Activated B cell treated with CpG ODN at 0.5 μM for 24 hours (primary cell): ENCODE results near the gene SLC22A12. TPM values are rescaled to one million over a fixed set of nuclear protein-coding genes. Genes with fewer than 3 reads are reported as not detected.
A peak's percentile ranks its signal among the peaks of the same experiment; 100 is the strongest.

Experiments
- ATAC-seq: fragments of 200-7000 bp; cut with Tn5 transposase; one replicate; pipeline ENCODE4 v1.10.0; 2021; ENCODE audit warnings: low read depth, mild to moderate bottlenecking, moderate library complexity
- CTCF ChIA-PET: fragments of 350-600 bp; sonication (Branson Sonifier 250); formaldehyde crosslinking; loops from one replicate; lab custom pipeline; 2021; ENCODE audit warnings: antibody characterized with exemption; lab: Charles Lee
- POLR2A ChIA-PET: fragments of 350-600 bp; sonication (Branson Sonifier 250); formaldehyde crosslinking; loops from one replicate; lab custom pipeline; 2021; ENCODE audit warnings: antibody characterized with exemption; lab: Charles Lee
- DNase-seq: peaks from one replicate; pipeline ENCODE4 v3.0.0; 2022
- H3K27ac Mint-ChIP-seq: one replicate; pipeline ENCODE4 v1.8.0; 2020; ENCODE audit warnings: mixed read lengths
- H3K27me3 Mint-ChIP-seq: one replicate; pipeline ENCODE4 v1.8.0; 2021; ENCODE audit warnings: mixed read lengths
- H3K36me3 Mint-ChIP-seq: one replicate; pipeline ENCODE4 v1.8.0; 2021; ENCODE audit warnings: low read depth, mixed read lengths
- H3K4me1 Mint-ChIP-seq: one replicate; pipeline ENCODE4 v1.8.0; 2021; ENCODE audit warnings: mixed read lengths
- H3K4me3 Mint-ChIP-seq: one replicate; pipeline ENCODE4 v1.8.0; 2020; ENCODE audit warnings: mild to moderate bottlenecking, mixed read lengths
- H3K9me3 Mint-ChIP-seq: one replicate; pipeline ENCODE4 v1.8.0; 2020; ENCODE audit warnings: mixed read lengths
- intact Hi-C: fragments of 100-400 bp; cut with micrococcal nuclease; formaldehyde crosslinking; loops from one replicate; pipeline ENCODE4 v1.15.1; 2024
- total RNA-seq: library from RNA; stranded (reverse); gene quantifications from 2 replicates; pipeline ENCODE4 v1.2.3, GENCODE V29; 2022
- TF ChIP-seq, protein P1 (sequence below): fragments of 200-600 bp; IDR thresholded peaks from one replicate; pipeline ENCODE4 v1.8.0; 2022; ENCODE audit warnings: antibody characterized with exemption, mild to moderate bottlenecking

Gene SLC22A12
- total RNA-seq, 1 donor from 2014 or later, result not detected

DNA sequence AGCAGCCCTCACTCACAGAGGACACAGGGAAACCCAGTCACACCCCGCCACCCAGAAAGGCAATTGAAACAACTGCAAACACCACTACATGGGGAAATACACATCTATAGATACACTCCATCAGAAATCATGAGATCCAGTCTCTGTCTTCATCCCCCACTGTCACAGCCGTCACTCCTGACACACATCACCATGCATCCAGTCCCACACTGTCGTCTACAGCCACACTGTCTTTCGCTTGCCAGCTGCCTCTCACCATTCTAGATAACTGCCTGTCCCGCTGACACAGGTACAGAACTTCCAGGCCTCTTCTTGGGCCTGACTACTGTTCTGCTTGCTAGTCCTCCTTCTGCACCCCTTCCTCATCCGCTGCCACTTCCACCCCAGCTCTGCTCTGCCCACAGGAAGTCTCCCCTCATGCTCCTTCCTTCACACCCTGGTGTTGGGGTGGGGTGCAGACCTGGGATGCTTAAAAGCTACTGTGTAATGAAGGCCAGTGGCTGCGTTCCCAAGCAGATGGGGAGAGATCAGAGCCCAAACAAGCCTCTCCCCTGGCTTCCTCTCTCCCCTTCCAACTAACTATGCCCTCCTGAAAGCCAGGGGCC, 42.6 kb downstream of the SLC22A12 start:
- Mint-ChIP-seq H3K4me3 (no peak overlapping the region), H3K27ac (no peak overlapping the region), H3K9me3 (no peaks in the 10 kb centered on the region), H3K4me1 (peaks cover 22% of the 10 kb centered on the region), H3K27me3 (peaks cover 19% of the 10 kb centered on the region), H3K36me3 (no peaks in the 10 kb centered on the region)
- DNase-seq (no peak), ATAC-seq (no peak)
- intact Hi-C loops, result no loop called here
- ChIA-PET POLR2A (no interaction called here), CTCF (interaction anchor here (1.0 kb wide), 1 partner anchor 17 kb away, joined by 3 read pairs; no protein-coding TSS in a partner anchor)
- TF ChIP-seq, protein P1, sequence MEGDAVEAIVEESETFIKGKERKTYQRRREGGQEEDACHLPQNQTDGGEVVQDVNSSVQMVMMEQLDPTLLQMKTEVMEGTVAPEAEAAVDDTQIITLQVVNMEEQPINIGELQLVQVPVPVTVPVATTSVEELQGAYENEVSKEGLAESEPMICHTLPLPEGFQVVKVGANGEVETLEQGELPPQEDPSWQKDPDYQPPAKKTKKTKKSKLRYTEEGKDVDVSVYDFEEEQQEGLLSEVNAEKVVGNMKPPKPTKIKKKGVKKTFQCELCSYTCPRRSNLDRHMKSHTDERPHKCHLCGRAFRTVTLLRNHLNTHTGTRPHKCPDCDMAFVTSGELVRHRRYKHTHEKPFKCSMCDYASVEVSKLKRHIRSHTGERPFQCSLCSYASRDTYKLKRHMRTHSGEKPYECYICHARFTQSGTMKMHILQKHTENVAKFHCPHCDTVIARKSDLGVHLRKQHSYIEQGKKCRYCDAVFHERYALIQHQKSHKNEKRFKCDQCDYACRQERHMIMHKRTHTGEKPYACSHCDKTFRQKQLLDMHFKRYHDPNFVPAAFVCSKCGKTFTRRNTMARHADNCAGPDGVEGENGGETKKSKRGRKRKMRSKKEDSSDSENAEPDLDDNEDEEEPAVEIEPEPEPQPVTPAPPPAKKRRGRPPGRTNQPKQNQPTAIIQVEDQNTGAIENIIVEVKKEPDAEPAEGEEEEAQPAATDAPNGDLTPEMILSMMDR, result no peak

DNA sequence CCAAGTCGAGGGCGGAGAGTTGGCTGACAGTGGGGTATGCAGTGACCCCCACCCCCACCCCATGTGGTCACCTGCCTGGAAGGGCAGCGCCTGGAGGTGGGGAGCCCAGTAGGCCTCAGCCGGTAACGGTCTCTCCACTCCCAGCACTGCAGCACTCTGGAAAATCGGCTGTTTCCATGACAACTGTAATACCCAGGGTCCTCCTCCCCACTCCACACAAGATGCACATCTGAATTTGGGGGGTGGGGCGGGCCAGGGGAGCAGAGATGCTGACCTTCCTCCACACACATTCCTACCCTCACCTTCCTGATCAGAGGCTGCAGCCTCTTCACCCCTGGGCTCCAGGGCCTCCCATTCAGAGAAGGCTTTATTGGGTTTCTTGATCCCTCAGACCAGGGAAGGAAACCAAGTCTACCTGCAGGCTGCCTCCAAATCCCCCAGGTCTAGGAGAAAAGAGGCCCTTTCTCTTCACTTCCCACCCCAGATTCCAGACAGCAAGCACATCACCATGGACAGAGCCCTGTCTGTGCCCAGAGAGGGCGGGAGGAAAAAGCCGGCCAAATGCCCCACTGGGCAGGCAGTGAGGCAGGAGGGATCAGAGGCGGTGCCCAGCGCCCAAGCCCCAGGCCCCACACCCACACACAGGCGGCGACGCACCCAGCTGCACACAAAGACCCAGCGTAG, 46.5 kb downstream of the SLC22A12 start:
- Mint-ChIP-seq H3K9me3 (no peaks in the 10 kb centered on the region), H3K36me3 (no peaks in the 10 kb centered on the region), H3K4me1 (peaks cover 13% of the 10 kb centered on the region), H3K27me3 (peaks cover 20% of the 10 kb centered on the region), H3K27ac (no peak overlapping the region), H3K4me3 (peak overlapping the region; percentile 35)
- DNase-seq (no peak), ATAC-seq (no peak)
- intact Hi-C loops, result no loop called here
- TF ChIP-seq, protein P1, result no peak
- ChIA-PET CTCF (interaction anchor here (1.2 kb wide), 1 partner anchor 15 kb away, joined by 4 read pairs; no protein-coding TSS in a partner anchor), POLR2A (interaction anchor here (0.5 kb wide), 1 partner anchor 358 kb away, joined by 7 read pairs; no protein-coding TSS in a partner anchor)

DNA sequence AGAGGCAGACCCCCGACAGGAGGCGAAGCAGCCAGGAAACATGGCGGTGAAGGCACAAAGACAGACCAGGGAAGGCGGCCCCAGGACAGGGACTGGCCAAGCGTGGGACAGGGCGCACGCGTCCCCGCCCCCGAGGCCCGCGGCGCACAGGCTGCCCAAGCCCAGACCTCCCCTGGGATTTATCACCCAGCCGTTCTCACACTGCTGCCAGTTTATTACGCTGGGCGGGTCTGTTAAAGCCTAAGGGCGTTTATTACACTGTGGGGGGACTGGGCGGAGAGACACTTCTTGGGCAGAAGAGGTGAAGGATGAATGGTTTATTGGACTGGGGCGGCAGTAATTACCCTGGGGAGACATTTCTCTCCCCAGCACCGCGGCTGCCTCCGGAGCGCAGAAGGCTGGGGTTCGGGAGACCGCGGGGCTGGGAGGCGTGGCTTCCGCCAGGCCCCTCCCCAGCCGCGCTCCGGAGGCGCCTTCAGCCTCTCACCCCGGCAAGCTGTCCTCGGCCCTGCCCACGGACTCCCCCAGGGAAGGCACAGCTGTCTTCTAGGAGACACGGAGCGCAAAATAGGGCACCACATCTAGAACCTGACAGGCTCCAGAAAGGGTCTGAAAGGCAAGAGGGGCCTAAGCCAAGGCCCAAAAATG, 47.1 kb downstream of the SLC22A12 start:
- intact Hi-C loops, result no loop called here
- TF ChIP-seq, protein P1, result no peak
- Mint-ChIP-seq H3K4me1 (peaks cover 13% of the 10 kb centered on the region), H3K36me3 (no peaks in the 10 kb centered on the region), H3K9me3 (no peaks in the 10 kb centered on the region), H3K27me3 (peaks cover 20% of the 10 kb centered on the region), H3K4me3 (peak overlapping the region; percentile 57), H3K27ac (no peak overlapping the region)
- no peak for DNase-seq
- ChIA-PET CTCF (interaction anchor here (0.8 to 1.2 kb wide), 2 partner anchors 15 to 189 kb away, joined by 3 to 4 read pairs; no protein-coding TSS in a partner anchor), POLR2A (no interaction called here)
- peak; percentile 83 for ATAC-seq

DNA sequence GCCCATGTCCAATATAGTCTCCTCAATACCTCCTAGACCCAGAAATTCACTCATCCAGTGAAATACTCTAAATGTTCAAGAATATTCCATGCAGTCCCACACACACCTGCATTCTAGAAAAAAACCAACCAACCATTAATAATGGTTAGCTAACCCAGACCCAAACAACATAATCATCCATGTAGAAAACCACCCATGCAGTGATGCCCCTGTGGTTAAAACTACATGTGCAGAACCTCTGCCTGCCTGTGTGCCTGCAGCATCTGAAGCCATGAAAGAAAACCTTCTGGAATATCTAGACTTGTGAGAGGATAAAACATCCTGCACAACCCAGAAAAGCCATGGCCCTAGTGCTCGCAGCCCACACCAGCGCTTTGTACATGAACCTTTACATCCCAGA, 47.8 kb downstream of the SLC22A12 start:
- H3K4me3 Mint-ChIP-seq, result peak overlapping the region; percentile 61
- peak; percentile 42 for ATAC-seq
- POLR2A ChIA-PET, result no interaction called here
- peaks cover 15% of the 10 kb centered on the region for H3K27me3 Mint-ChIP-seq
- intact Hi-C loops, result no loop called here
- H3K36me3 Mint-ChIP-seq, result no peaks in the 10 kb centered on the region
- H3K9me3 Mint-ChIP-seq, result no peaks in the 10 kb centered on the region
- CTCF ChIA-PET, result interaction anchor here (0.8 to 1.2 kb wide), 3 partner anchors 11 to 190 kb away, joined by 3 to 4 read pairs (median 3); no protein-coding TSS in a partner anchor
- H3K4me1 Mint-ChIP-seq, result peaks cover 10% of the 10 kb centered on the region
- DNase-seq, result no peak
- H3K27ac Mint-ChIP-seq, result peak overlapping the region; percentile 56
- TF ChIP-seq, protein P1, result no peak

DNA sequence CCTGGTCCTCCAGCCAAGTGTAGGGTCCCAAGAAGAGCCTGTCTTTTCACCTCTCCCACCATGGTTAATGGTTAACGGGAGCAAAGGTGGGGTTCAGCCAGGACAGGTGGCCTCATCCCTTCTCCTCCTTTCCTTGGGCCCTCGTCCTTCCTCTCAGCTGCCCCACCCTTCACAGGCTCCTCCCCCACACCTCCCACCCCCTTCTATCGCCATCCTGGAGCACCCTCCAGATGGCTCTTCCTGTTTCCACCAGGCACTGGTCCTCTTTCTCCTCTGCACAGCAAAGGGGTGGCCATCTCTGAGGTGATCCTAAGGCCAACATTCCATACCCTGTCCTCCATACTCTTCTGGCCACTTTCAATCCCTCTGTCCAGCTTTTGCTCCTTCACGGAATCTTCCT, 48.9 kb downstream of the SLC22A12 start:
- Mint-ChIP-seq H3K4me1 (peaks cover 10% of the 10 kb centered on the region), H3K27ac (no peak overlapping the region), H3K9me3 (no peaks in the 10 kb centered on the region), H3K27me3 (peaks cover 17% of the 10 kb centered on the region), H3K4me3 (no peak overlapping the region), H3K36me3 (no peaks in the 10 kb centered on the region)
- ChIA-PET POLR2A (no interaction called here), CTCF (interaction anchor here (1.0 kb wide), 2 partner anchors 10 to 11 kb away, joined by 3 to 4 read pairs; no protein-coding TSS in a partner anchor)
- DNase-seq (no peak), ATAC-seq (no peak)
- intact Hi-C loops, result no loop called here
- TF ChIP-seq, protein P1, result no peak
